Activated B cell treated with CpG ODN at 0.5 μM for 24 hours (primary cell): ENCODE data around the gene ARHGEF38. TPM values are rescaled to one million over a fixed set of nuclear protein-coding genes. Genes with fewer than 3 reads are reported as not detected.
"Not testable (repeated sequence)": the region's sequence is repeated elsewhere in the genome, so short reads cannot be mapped to it uniquely, and the experiment has no call there.

Experiments
- ATAC-seq: fragments of 200-7000 bp; cut with Tn5 transposase; one replicate; pipeline ENCODE4 v1.10.0; 2021; ENCODE audit warnings: low read depth, mild to moderate bottlenecking, moderate library complexity
- CTCF ChIA-PET: fragments of 350-600 bp; sonication (Branson Sonifier 250); formaldehyde crosslinking; loops from one replicate; lab custom pipeline; 2021; ENCODE audit warnings: antibody characterized with exemption; lab: Charles Lee
- POLR2A ChIA-PET: fragments of 350-600 bp; sonication (Branson Sonifier 250); formaldehyde crosslinking; loops from one replicate; lab custom pipeline; 2021; ENCODE audit warnings: antibody characterized with exemption; lab: Charles Lee
- DNase-seq: peaks from one replicate; pipeline ENCODE4 v3.0.0; 2022
- H3K27ac Mint-ChIP-seq: one replicate; pipeline ENCODE4 v1.8.0; 2020; ENCODE audit warnings: mixed read lengths
- H3K27me3 Mint-ChIP-seq: one replicate; pipeline ENCODE4 v1.8.0; 2021; ENCODE audit warnings: mixed read lengths
- H3K36me3 Mint-ChIP-seq: one replicate; pipeline ENCODE4 v1.8.0; 2021; ENCODE audit warnings: low read depth, mixed read lengths
- H3K4me1 Mint-ChIP-seq: one replicate; pipeline ENCODE4 v1.8.0; 2021; ENCODE audit warnings: mixed read lengths
- H3K4me3 Mint-ChIP-seq: one replicate; pipeline ENCODE4 v1.8.0; 2020; ENCODE audit warnings: mild to moderate bottlenecking, mixed read lengths
- H3K9me3 Mint-ChIP-seq: one replicate; pipeline ENCODE4 v1.8.0; 2020; ENCODE audit warnings: mixed read lengths
- intact Hi-C: fragments of 100-400 bp; cut with micrococcal nuclease; formaldehyde crosslinking; loops from one replicate; pipeline ENCODE4 v1.15.1; 2024
- total RNA-seq: library from RNA; stranded (reverse); gene quantifications from 2 replicates; pipeline ENCODE4 v1.2.3, GENCODE V29; 2022
- TF ChIP-seq, protein P1 (sequence below): fragments of 200-600 bp; IDR thresholded peaks from one replicate; pipeline ENCODE4 v1.8.0; 2022; ENCODE audit warnings: antibody characterized with exemption, mild to moderate bottlenecking

Gene ARHGEF38
- total RNA-seq, 1 donor from 2014 or later = not detected

DNA sequence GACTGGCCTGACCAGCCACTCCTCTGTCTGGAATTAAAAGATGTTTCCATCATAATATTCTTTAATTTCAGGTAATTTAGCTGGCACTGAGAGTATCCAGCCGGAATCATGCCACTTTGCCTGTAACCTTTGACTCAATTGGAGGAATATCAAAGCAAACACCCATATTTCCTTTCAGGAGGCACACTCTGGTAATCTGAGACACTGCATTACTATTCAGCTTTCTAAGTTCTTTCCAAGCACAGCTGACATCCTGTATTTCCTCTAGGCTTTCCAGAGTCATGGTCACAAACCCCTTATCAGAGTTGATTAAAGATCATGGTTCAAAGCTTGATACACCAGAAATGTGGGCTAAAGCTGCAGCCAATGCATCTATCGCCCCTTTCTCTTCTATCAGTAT, 126.8 kb downstream of the ARHGEF38 start:
- no peak overlapping the region for H3K4me3 Mint-ChIP-seq
- H3K4me1 Mint-ChIP-seq = no peaks in the 10 kb centered on the region
- ChIA-PET CTCF (no interaction called here), POLR2A (no interaction called here)
- peaks cover 25% of the 10 kb centered on the region for H3K36me3 Mint-ChIP-seq
- ATAC-seq = no peak
- no peak overlapping the region for H3K27ac Mint-ChIP-seq
- H3K9me3 Mint-ChIP-seq = no peaks in the 10 kb centered on the region
- no peaks in the 10 kb centered on the region for H3K27me3 Mint-ChIP-seq
- DNase-seq = no peak
- intact Hi-C loops = no loop called here
- TF ChIP-seq, protein P1, sequence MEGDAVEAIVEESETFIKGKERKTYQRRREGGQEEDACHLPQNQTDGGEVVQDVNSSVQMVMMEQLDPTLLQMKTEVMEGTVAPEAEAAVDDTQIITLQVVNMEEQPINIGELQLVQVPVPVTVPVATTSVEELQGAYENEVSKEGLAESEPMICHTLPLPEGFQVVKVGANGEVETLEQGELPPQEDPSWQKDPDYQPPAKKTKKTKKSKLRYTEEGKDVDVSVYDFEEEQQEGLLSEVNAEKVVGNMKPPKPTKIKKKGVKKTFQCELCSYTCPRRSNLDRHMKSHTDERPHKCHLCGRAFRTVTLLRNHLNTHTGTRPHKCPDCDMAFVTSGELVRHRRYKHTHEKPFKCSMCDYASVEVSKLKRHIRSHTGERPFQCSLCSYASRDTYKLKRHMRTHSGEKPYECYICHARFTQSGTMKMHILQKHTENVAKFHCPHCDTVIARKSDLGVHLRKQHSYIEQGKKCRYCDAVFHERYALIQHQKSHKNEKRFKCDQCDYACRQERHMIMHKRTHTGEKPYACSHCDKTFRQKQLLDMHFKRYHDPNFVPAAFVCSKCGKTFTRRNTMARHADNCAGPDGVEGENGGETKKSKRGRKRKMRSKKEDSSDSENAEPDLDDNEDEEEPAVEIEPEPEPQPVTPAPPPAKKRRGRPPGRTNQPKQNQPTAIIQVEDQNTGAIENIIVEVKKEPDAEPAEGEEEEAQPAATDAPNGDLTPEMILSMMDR = no peak

DNA sequence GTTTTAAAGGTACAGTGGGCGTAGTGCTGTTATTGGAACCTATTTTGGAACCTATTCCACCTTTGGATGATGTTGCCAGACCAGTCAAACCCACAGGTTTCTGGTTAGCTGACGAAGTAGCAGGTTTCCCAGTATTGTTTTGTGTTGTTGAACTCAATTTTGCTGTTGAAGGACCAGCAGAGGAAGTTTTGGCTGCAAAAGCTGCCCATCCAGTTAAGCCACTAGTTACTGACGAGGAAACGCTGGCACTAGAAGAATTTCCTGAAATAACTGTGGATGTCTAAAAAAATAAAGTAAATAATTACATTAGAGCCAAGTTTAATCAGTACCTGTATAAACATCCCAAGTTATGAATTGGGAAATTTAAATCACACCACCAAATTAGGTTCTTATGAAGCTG, 130.6 kb downstream of the ARHGEF38 start:
- H3K9me3 Mint-ChIP-seq = no peaks in the 10 kb centered on the region
- DNase-seq (no peak), ATAC-seq (no peak)
- ChIA-PET CTCF (no interaction called here), POLR2A (no interaction called here)
- H3K27me3 Mint-ChIP-seq = no peaks in the 10 kb centered on the region
- intact Hi-C loops = no loop called here
- no peak overlapping the region for H3K27ac Mint-ChIP-seq
- H3K36me3 Mint-ChIP-seq = peaks cover 43% of the 10 kb centered on the region
- H3K4me3 Mint-ChIP-seq = no peak overlapping the region
- H3K4me1 Mint-ChIP-seq = no peaks in the 10 kb centered on the region
- TF ChIP-seq, protein P1 = no peak

- Mint-ChIP-seq H3K9me3 (no peaks in the 10 kb centered on the region), H3K36me3 (peaks cover 65% of the 10 kb centered on the region), H3K27ac (no peak overlapping the region), H3K27me3 (no peaks in the 10 kb centered on the region), H3K4me3 (no peak overlapping the region), H3K4me1 (no peaks in the 10 kb centered on the region)
- ChIA-PET CTCF (no interaction called here), POLR2A (no interaction called here)
- ATAC-seq (no peak), DNase-seq (no peak)
- TF ChIP-seq, protein P1 = no peak
- intact Hi-C loops = no loop called here
Observed at GRCh38 chr4:105686571-105686970, 134.2 kb downstream of the ARHGEF38 start.

DNA sequence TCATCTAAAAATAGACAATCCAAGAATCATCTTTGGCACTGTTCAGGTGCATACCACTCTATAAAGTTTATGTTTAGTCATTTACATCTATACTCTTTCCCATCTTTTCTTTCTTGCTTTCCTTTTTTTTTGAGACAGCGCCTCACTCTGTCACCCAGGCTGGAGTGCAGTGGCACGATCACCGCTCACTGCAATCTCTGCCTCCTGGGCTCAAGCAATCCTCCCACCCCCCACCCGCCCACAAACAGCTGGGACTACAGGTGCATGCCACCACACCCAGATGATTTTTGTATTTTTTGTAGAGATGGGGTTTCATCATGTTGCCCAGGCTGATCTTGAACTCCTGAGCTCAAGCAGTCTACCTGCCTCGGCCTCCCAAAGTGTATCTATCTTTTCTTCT, 142.4 kb downstream of the ARHGEF38 start:
- H3K27ac Mint-ChIP-seq, intact Hi-C loops, POLR2A ChIA-PET, H3K9me3 Mint-ChIP-seq, DNase-seq, CTCF ChIA-PET, H3K4me3 Mint-ChIP-seq, H3K27me3 Mint-ChIP-seq, ATAC-seq, H3K4me1 Mint-ChIP-seq: not testable (repeated sequence)
- peaks cover 74% of the 10 kb centered on the region for H3K36me3 Mint-ChIP-seq

- H3K4me1 Mint-ChIP-seq, ATAC-seq, POLR2A ChIA-PET, H3K4me3 Mint-ChIP-seq, CTCF ChIA-PET, H3K27ac Mint-ChIP-seq, DNase-seq, H3K27me3 Mint-ChIP-seq, H3K9me3 Mint-ChIP-seq: not testable (repeated sequence)
- intact Hi-C loops = loop anchor here (1.0 kb wide), 1 partner anchor 12 kb away; the partner anchor contains the start of genes GSTCD and INTS12
- H3K36me3 Mint-ChIP-seq = peaks cover 69% of the 10 kb centered on the region
Observed at GRCh38 chr4:105695832-105696231, 143.4 kb downstream of the ARHGEF38 start.

GRCh38 chr4:105698607-105699006, 146.2 kb downstream of the ARHGEF38 start:
- intact Hi-C loops = no loop called here
- POLR2A ChIA-PET = interaction anchor here (1.0 kb wide), 1 partner anchor 10 kb away, joined by 5 read pairs; the partner anchor contains the start of genes GSTCD and INTS12
- H3K36me3 Mint-ChIP-seq = peaks cover 52% of the 10 kb centered on the region
- no peaks in the 10 kb centered on the region for H3K9me3 Mint-ChIP-seq
- DNase-seq = no peak
- H3K27ac Mint-ChIP-seq = no peak overlapping the region
- H3K4me1 Mint-ChIP-seq = no peaks in the 10 kb centered on the region
- no peak overlapping the region for H3K4me3 Mint-ChIP-seq
- no peaks in the 10 kb centered on the region for H3K27me3 Mint-ChIP-seq
- TF ChIP-seq, protein P1 = no peak
- CTCF ChIA-PET = no interaction called here
- ATAC-seq = no peak
